AG08396 (cell line): Measurements from ENCODE around the gene FKRP.

Experiments used
- DNase-seq: peaks from one replicate; pipeline ENCODE4 v3.0.0; 2012; ENCODE audit warnings: low spot score, mixed read lengths

The FKRP gene

GRCh38 chr19:46719629-46720502, 26.0 kb upstream of the FKRP start:
- DNase-seq = no peak

- no peak for DNase-seq
Measured at GRCh38 chr19:46720503-46721239, 25.2 kb upstream of the FKRP start.

GRCh38 chr19:46721269-46722003, 24.4 kb upstream of the FKRP start:
- no peak for DNase-seq

- DNase-seq = no peak
Measured at GRCh38 chr19:46722004-46722380, 23.9 kb upstream of the FKRP start.

- DNase-seq = no peak
Measured at GRCh38 chr19:46722421-46723022, 23.3 kb upstream of the FKRP start.

- DNase-seq = no peak
Measured at GRCh38 chr19:46723023-46723461, 22.8 kb upstream of the FKRP start.

GRCh38 chr19:46723471-46723870, 22.4 kb upstream of the FKRP start:
- no peak for DNase-seq

- DNase-seq = no peak
Measured at GRCh38 chr19:46724468-46724867, 21.4 kb upstream of the FKRP start.

GRCh38 chr19:46725036-46725820, 20.6 kb upstream of the FKRP start:
- no peak for DNase-seq

GRCh38 chr19:46725859-46726393, 19.9 kb upstream of the FKRP start:
- DNase-seq = no peak

- DNase-seq = no peak
Measured at GRCh38 chr19:46726551-46726950, 19.3 kb upstream of the FKRP start.

GRCh38 chr19:46726971-46727501, 18.8 kb upstream of the FKRP start:
- peak; percentile 12 for DNase-seq

GRCh38 chr19:46727757-46728156, 18.1 kb upstream of the FKRP start:
- no peak for DNase-seq

GRCh38 chr19:46728208-46728607, 17.6 kb upstream of the FKRP start:
- DNase-seq = no peak

GRCh38 chr19:46728693-46729339, 17.0 kb upstream of the FKRP start:
- DNase-seq = peak; percentile 90

- no peak for DNase-seq
Measured at GRCh38 chr19:46729696-46730095, 16.2 kb upstream of the FKRP start.

- DNase-seq = no peak
Measured at GRCh38 chr19:46730187-46730586, 15.7 kb upstream of the FKRP start.

- DNase-seq = no peak
Measured at GRCh38 chr19:46730595-46730994, 15.3 kb upstream of the FKRP start.

GRCh38 chr19:46731007-46731501, 14.8 kb upstream of the FKRP start:
- DNase-seq = peak; percentile 89

GRCh38 chr19:46731584-46731983, 14.3 kb upstream of the FKRP start:
- no peak for DNase-seq
